WTC11 (cell line): Measurements from ENCODE around the gene XRCC1.

ENCODE experiments used
- ATF1 ChIP-seq: sonication (generic); formaldehyde crosslinking; IDR thresholded peaks from 2 replicates; pipeline ENCODE4 v1.8.1; 2023; ENCODE audit warnings: mild to moderate bottlenecking, moderate library complexity, missing genetic modification reagents
- CREB1 ChIP-seq: sonication (generic); formaldehyde crosslinking; IDR thresholded peaks from 2 replicates; pipeline ENCODE4 v1.8.0; 2023; ENCODE audit warnings: mild to moderate bottlenecking, missing genetic modification reagents
- CTCF ChIP-seq: fragments of 200-600 bp; IDR thresholded peaks from 2 replicates; pipeline ENCODE4 v1.8.0; 2022; ENCODE audit warnings: antibody characterized with exemption
- MAX ChIP-seq: sonication (generic); formaldehyde crosslinking; IDR thresholded peaks from 2 replicates; pipeline ENCODE4 v1.8.0; 2022; ENCODE audit warnings: mild to moderate bottlenecking, missing genetic modification reagents

- no peak for TF ChIP-seq ATF1 (CRISPR knock-in tag)
- TF ChIP-seq CTCF, result no peak
- TF ChIP-seq MAX, result no peak
- no peak for TF ChIP-seq CREB1 (CRISPR knock-in tag)
Measured at GRCh38 chr19:43522929-43523328, 52.4 kb downstream of the XRCC1 start.
